NCI-H2081 (cell line): ENCODE data around the gene CLN6.
"Not testable (repeated sequence)": the region's sequence is repeated elsewhere in the genome, so short reads cannot be mapped to it uniquely, and the experiment has no call there.

ENCODE experiments used
- DNase-seq, 2 experiments: peaks; one replicate each; lab custom pipeline; 2025; lab: John Stamatoyannopoulos, UW

CLN6 gene

DNA sequence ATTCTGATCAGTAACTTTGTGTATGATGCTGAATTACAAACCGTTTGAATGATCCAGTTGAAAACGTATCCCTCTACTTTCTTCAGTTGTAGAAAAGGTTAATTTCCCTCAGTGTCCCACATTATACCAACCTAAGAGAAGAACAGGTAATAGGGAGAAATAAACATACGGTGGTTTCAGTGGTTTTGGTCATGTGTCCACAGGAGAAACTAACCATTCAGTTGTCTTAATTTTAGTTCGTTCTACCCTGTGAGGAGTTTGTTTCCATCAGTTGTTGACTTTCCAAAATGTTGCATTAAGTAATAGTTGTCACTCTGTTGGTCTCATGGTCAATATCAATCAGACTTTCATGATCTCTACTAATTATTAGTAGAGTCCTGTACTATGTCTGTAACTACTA, 39.5 kb downstream of the CLN6 start:
- no peak for DNase-seq

DNA sequence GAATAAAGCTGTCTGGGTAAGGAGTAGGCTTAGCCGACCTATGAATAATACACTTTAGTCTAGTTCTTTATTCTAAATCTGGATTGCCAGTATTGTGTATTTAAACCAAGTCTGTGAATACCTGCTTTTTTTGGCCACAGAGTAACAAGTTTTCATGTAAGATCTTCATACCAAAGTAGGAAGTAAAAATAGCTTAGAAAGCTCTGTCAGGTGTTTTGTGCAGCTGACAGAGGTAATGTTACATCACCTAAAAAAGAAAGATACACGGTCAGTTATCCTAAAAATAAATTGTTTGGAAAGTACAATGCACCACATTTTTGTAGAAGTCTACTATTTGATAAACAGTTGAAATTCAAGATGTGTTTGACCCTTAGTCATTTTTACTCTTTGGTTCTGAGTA, 40.9 kb downstream of the CLN6 start:
- no peak for DNase-seq

DNA sequence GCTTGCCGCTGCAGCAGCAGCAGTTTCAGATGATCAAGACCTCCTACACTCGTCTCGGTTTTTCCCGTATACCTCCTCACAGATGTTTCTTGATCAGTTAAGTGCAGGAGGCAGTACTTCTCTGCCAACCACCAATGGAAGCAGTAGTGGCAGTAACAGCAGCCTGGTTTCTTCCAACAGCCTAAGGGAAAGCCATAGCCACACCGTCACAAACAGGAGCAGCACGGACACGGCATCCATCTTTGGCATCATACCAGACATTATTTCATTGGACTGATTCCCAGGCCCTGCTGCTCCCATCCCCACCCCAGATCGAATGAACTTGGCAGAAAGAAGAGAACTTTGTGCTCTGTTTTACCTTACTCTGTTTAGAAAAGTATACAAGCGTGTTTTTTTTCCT, 42.0 kb downstream of the CLN6 start:
- peak; percentile 62 to 81 for DNase-seq

DNA sequence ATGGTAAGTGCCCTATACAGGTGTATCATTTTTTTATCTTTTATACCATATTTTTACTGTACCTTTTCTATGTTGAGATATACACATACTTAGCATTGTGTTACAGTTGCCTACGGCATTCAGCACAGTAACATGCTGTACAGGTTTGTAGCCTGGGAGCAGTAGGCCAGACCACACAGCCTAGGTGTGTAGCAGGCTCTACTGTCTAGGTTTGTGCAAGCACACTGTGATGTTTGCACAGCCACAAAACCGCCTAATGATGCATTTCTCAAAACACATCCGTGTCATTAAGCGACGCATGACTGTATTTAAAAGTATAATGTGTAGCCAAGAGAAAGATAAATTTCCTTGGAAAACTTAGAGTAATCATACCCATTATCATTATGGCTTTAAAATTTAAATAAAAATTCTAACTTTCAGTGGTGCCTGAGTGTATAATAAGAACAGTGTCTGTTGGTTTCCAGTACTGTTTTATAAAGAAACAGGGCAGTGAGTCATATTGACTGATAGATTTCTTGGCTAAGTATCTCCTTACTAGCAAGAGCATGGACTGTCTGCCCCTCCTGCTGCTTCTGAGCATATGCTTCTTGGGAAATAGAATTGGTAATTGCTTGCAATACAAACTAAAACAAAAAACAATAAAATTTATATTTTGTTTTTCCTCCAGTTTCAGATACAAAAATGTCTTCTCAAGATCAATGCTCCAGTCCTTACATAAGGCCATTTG, 42.7 kb downstream of the CLN6 start:
- peak; percentile 19 to 61 for DNase-seq

DNA sequence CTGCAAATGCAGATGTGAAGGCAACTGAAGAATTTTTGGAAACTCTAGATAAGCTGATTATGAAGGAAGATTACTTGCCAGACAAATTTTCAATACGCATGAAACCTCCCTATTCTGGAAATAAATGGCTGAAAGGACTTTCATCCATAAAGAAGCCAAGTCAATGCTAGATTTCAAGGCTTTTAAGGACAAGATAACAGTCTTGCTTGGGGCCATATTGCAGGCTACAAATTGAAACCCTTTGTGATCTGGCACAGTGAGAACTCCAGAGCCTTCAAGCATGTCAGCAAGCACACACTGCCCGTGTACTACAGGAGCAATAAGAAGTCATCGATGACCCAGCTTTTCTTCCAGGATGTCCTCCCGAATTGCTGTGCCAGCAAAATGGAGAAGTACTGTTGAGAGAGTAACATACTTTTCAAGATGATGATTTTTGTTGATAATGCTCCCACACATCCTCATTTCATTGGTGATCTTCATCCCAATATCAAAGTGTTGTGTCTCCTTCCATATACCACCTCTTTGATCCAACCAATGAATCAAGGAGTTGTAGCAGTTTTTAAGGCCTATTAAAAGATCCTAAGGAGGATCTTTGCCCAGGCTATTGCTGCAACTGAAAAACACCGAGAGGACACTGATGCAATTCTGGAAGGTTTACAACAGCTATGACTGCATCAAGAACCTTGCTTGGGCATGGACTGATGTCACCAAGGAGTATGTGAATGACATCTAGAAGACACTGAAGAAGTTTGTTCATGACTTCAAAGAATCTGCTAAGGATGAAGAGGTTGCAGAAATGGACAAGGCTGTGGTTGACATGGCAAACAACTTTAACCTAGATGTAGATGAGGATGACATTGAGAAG, 44.7 kb downstream of the CLN6 start:
- DNase-seq: no peak

DNA sequence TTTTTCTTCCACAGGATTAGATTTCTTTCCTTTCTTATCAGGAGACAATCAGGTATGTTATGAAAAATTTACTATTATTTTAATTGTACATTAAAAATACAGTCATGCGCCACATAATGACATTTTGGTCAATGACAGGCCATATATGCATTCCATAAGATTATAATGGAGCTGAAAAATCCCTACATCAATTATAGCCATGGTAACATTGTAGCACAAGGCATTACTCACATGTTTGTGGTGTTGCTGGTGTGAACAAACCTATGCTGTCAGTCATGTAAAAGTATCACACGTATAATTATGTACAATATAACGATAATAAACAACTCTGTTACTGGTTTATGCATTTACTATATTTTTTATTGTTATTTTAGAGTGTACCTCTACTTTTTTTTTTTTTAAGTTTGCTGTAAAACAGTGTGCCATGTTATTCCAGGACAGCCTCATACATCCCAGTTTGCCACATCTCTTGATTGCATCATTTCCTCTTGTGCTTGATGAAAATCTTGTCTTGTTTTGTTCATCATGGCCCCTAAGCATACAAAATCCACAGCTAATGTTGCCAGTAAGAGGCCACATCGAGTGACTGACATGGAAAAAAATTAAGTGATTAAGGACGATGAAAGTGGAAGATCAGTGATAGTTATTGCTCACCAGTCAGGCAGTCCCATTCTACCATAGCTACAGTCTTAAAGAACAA, 45.8 kb downstream of the CLN6 start:
- DNase-seq: no peak

DNA sequence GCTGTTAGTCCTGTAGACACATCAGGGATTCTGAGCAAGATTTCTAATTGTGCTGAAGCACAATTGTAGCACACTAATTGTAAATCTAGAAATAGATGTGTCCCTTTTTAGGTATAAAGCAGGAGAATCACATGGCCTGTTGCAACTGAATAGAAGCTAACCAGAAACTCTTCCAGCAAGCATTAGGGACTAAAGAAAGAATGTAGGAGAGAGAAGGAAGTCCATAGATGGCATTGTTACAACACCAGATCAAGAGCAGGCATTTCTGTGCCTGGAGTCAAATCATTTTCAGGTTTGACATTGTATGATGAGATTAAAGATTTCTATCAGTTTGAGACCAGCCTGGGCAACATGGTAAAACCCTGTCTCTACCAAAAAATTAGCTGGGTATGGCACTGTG, 51.8 kb downstream of the CLN6 start:
- no peak for DNase-seq

DNA sequence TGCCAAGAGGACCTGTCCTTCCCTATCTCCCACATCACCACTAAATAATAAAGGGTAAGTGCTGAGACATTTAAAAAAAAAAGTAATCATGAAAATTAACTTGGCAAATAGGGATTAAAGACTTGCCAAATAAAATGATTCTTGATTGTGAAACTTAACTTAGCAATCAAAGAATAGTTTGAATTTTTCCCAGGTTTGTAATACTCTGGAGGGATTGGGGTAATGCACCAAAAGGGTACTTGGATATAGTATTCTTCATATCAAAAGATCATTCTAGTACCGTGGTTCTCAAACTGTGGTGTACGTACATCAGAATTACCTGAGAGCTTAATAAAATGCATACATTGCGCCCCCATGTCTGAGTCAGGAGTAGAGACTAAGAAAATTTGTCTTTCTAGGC, 52.9 kb downstream of the CLN6 start:
- no peak for DNase-seq

DNA sequence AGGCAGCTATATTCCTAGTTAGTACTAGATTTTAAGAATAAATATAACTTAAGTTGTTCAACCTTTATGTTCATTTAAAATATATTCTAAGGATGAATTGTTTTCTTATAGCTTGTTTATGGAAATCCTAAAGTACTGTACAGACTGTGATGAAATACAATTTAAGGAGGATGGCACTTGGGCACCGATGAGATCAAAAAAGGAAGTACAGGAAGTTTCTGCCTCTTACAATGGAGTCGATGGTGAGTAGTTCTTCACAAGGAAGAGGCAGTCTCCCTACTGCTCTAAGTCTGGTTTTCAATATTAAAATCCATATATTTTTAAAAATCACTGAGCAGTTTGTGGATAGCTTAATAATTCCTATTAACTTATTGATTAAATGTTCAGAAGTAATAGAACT, 54.0 kb downstream of the CLN6 start:
- DNase-seq: no peak

DNA sequence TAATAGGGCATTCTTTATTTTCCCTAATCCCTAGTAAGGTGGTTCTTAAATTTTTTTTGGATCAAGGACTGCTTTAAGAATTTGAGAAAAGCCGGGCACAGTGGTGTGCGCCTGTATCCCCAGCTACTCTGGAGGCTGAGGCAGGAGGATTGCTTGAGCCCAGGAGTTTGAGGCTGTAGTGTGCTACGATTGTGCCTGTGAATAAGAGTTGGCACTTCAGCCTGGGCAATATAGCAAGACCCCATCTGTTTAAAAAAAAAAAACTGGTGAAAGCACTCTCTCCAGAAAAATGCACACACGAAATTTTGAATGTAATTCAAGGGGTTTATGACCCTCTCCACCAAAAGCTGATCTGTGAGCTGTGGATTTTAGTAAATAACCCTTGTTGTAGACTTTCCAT, 56.4 kb downstream of the CLN6 start:
- no peak for DNase-seq

DNA sequence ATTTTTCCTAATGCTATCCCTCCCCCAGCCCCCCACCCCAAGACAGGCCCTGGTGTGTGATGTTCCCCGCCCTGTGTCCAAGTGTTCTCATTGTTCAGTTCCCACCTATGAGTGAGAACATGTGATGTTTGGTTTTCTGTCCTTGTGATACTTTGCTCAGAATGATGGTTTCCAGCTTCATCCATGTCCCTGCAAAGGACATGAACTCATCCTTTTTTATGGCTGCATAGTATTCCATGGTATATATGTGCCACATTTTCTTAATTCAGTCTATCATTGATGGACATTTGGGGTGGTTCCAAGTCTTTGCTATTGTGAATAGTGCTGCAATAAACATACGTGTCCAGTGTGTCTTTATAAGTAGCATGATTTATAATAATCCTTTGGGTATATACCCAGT, 57.5 kb downstream of the CLN6 start:
- DNase-seq: not testable (repeated sequence)

DNA sequence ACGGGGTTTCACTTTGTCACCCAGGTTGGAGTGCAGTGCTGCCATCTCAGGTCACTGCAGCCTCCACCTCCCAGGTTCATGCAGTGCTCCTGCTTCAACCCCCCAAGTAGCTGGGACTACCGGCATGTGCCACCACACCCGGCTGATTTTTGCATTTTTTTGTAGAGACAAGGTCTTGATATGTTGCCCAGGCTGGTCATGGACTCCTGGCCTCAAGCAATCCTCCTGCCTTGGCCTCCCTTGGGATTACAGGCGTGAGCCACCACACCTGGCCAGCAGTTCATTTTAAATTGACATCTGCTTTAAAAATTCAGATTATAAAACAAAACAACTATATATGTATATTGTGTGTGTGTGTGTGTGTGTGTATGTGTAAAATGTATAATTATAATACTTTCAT, 62.7 kb downstream of the CLN6 start:
- no peak for DNase-seq

DNA sequence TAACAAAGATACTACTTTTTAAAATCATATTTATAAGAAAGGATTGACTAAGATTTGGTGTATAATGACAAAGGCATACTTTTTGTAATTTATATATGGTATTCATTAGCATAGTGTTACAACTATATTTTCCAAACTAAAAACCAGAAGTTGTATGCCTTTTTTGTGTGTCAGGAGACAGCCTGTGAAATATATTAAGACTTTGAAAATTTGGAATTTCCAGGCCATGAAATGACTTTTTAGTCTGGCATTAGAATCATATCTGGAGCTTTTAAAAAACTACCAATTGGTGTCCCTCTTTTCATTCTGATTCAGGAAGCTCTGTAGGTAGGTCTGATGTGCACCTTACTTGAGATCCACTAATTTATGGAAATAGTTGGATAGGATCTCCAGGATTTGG, 66.3 kb downstream of the CLN6 start:
- no peak for DNase-seq

DNA sequence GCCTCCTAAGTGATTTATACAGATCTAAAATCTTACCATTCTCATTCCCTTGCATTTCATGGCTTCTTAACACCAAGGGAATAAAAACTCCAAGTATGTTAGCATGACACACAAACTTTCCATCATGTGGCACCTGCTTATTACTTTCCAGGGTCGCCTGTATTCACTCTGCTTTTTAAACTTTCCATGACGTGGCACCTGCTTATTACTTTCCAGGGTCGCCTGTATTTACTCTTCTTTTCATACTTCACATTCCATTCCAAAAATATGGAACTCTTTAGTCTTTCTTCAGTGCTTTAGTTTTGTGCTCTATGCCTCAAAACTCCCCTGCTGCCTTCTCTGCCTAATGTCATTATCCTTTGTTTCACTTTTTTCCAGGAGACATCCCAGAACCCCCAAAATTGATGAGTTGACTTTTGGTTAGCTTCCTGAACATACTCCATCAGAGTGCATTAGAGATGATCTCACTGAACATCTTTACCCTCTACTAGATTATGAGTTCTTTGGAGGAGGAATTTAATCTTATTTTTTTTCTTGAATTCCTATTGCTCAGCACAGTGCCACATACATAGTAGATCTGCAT, 71.4 kb downstream of the CLN6 start:
- DNase-seq: no peak

DNA sequence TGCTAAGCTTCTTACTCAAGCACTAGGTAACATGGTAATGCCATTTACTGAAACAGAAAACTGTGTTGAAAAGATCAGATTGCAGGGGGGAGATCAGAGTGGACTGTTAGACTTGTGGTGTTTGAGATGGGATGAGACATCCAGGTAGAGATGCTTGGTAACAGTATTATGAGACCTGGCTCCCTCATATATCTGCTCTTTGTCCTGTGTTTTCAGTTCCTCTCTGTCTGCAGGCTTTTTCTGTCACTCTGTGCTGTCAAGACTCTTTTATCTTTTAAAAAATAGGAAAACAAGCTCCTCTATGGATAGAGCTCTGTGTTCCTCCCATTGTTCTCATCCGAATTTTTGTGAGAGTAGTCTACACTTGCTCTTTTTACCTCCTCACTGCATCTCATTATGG, 72.5 kb downstream of the CLN6 start:
- no peak for DNase-seq
